Measurements from ENCODE around the gene NTRK3.

The NTRK3 gene

DNA sequence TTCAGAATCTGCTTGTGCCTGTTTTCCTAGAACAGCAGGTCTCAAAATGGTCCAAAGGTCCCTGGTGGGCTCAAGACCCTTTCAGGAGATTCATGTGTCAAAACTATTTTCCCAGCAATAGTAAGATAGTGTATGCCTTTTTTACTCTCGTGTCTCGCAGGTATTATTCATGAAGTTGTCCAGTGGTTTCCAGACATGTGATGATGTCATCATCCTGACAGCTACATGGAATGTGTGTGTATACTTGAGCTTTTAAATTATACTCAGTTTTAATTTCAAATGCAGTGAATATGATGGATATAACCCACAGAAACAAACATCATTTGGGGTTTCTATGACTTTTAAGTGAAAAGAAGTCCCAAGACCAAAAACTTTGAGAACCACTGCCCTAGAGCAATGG lies 288.6 kb downstream of the NTRK3 start:
- DNase-seq, result no peak

GRCh38 chr15:87965304-87965703 lies 291.2 kb downstream of the NTRK3 start:
- DNase-seq, result no peak

- no peak for DNase-seq
These were observed 294.1 kb downstream of the NTRK3 start for GRCh38 chr15:87962428-87962827.

DNA sequence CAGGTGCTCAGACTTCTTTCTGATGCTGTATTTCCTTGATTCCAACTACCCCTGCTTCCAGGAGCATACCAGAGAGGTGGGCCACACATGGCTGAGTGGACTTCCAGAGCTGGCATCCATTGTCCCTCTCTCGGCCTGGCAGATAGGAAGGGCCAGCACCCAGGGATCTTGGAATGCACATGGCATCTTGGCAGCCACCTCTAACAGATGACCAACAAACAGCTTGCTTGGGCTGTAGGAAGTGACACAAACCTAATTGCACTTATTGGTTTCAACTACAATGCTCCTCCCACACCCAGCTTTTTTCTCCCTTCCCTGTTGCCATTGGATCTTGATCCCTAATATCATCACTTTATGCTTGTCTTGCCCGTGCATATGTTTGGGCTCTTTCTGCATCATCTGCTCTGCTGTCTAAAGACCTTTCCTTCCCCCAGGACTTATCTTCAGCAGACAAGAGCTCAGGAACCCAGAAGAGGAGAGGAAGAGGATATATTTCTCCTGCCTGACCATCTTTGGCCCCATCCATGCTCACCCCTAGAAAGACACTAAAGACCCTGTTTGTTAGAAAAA lies 294.6 kb downstream of the NTRK3 start:
- DNase-seq, result no peak

DNA sequence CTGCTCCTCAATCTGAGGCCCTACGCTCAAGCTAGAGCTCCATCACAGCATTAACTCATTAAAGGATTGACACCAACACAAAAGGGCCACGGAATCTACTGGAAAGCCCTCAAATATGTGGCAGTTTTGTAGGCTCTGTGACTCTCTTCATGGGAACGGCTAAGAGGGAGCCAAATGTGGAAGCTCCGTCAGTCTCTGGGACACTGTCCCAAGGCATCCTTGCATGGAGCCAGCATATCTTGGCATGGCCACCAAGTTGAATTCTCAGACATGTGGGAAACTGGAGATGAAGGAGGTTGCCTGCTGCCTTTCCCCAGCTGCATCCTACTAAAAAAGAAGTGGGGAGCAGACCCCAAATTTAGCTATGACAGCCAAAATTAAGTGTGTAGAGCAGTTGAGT lies 296.9 kb downstream of the NTRK3 start:
- DNase-seq, result no peak

DNA sequence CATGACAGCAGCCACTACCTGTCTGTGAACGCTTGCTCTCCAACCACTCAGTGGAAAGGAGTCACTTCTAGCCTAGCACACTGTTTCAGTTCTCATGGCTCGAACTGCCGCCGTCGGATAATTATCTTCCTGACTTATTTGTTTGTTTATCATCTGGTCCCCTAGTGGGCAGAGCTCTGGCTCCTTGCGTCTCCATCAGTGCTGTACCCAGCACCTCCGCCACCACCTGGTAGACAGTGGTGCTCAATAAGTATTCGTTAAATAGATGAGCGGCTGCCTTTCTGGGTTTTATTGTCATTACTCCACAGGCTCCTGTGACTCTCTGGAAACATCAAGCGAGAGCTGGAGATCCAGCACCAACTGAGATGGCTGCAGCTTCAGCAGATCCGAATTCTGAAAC lies 297.5 kb downstream of the NTRK3 start:
- DNase-seq, result no peak

- no peak for DNase-seq
These were observed 301.1 kb downstream of the NTRK3 start for GRCh38 chr15:87955284-87955909.

- DNase-seq, result peak in 2 of 3 donors; percentile 10 to 45
These were observed 301.7 kb downstream of the NTRK3 start for GRCh38 chr15:87954793-87955192.

DNA sequence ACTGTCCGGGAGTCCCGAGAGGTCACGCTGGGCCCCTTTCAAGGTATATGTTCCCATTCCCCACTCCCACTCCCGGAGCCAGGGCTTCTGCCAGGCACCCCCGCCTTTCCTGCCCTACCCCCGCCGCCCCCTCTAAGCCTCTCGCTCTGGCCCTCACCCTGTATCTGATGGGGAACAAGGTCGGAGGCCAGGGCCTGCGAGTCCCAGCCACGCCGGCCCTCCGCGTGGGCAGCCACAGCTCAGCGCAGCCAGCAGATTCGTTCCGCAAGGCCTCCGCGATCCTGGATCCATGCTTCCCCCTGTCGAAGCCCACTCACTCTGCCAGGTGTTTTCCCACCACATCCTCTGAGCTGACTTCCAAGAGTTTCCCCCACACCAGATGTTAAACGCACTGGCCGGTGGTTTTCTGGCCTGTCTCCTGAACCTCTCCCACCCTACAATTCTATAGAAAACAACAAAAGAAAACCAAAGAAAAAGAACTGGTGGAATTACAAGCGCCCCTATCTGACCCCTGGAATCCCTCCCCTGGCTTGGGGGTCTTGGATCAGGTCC lies 303.7 kb downstream of the NTRK3 start:
- no peak for DNase-seq

DNA sequence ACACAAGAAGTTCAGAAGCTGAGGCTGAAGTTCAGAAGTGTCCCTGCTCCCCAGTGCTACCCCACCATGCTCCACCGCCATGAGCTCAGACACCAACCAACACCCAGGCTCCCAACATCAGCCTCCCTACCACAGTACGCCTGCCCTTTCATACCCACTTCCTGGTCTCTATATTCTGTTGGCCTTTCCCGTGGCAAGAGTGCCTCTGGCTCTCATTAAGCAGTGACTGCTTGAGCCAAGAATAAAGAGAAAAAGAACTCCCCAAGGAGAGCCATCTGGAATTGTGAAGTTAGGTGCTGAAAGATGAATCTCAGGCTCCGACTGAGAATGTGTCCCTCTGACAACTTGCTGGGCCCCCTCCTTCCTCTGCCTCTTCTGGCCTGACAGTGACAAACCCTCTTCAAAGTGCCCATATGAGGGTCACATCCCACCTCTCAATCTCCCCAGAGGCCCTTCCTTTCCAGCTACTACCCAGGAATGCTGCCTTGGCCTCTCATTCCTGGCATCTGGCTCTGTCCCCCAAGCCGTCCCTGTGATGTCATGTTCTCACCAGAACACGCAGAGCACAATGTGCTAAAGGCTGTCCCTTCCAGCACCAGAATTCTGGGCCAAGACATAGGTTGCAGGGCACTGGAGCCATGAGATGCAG lies 306.8 kb downstream of the NTRK3 start:
- no peak for DNase-seq

GRCh38 chr15:87949151-87949574 lies 307.4 kb downstream of the NTRK3 start:
- no peak for DNase-seq

DNA sequence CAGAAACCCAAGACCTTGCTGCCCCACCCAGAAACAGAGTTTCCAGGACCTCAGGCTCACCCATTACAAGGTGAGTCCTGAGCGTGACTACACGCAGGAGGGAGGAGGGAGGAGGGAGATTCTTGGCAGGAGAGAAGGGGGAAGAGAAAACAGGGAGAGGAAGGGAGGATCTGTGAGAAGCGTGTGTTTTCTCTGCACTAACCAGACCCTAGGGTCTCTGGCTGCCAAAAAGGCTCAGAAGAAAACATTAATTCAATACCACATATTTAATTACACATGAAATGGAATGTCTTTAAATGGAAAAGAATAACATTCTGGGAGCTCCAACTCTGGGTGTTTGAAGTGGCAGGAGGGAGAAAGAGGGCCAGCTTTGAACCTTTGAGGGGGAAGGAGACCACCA lies 309.0 kb downstream of the NTRK3 start:
- DNase-seq, result no peak

- DNase-seq, result no peak
These were observed 311.3 kb downstream of the NTRK3 start for GRCh38 chr15:87945246-87945645.

GRCh38 chr15:87944691-87945090 lies 311.8 kb downstream of the NTRK3 start:
- DNase-seq, result no peak

- DNase-seq, result no peak
These were observed 312.5 kb downstream of the NTRK3 start for GRCh38 chr15:87944050-87944449.

- no peak for DNase-seq
These were observed 312.9 kb downstream of the NTRK3 start for GRCh38 chr15:87943626-87944025.

- DNase-seq, result no peak
These were observed 314.2 kb downstream of the NTRK3 start for GRCh38 chr15:87942316-87942715.

GRCh38 chr15:87941606-87942005 lies 314.9 kb downstream of the NTRK3 start:
- DNase-seq, result no peak

GRCh38 chr15:87940768-87941167 lies 315.8 kb downstream of the NTRK3 start:
- no peak for DNase-seq

DNA sequence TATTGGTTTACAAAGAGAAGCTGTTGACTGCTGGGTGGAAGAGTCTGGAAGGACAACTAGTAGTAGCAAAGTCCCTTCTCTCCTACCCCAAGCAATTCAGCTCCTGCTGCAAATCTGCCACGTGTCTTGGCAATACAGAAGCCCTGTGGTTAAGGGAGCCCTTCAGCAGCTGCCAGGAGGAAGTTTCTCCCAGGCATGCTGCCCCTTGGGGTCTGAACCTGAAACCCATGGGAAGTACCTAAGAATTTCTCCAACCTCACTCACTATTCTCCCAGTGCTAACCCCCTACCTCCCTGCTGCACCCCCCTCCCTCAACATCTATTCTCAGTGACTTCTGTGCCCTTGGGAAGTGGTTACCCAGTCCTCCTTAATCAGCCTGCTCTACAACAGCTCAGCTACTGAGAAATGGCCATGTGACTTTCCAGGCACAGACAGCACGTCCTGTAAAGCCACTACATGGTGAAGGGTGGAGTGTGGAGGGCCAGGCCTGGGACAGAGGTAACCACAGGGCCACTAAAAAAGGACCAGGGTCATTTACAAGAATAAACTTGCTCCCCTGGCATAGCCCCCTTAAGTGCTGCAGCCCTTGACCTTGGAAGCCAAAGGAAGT lies 316.6 kb downstream of the NTRK3 start:
- DNase-seq, result peak in 1 of 3 donors; percentile 3

DNA sequence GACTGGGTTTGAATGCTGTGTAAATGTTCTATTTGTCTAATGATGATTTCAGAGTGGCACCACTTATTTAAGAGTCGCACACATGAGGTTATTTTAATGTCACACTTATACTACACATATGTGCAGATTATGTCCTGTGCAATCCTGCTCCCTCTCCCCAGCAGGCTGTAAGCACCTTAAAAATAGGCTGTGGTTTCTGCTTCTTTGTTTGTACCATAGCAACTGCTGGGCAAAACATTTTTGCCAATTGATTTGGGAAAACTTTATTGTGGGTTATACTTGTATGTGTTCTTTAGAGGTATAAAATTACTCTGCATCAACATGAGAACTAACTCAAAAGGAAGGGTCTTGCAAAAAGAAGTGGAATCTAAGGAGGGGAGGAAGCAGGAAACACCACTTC lies 318.5 kb downstream of the NTRK3 start:
- no peak for DNase-seq

- DNase-seq, result no peak
These were observed 321.0 kb downstream of the NTRK3 start for GRCh38 chr15:87935583-87935982.

DNA sequence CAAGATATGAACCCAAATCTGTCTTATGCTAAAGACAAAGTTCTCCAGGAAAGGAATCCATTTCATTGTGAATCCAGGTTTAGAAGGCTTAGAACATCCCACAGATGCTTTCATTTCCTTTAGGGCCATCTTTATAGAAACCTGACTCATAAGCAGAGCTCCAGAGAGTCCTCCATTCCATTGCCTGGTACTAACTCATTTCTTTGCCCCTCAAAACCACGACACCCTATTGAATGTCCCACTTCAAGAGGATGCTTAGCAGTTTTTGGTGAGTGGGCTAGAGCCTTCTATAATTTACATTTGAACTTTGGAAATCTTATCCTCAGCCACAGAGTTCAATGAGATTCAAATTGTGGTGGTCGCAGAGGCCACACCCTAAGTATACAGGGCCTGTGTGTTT lies 325.0 kb downstream of the NTRK3 start:
- DNase-seq, result no peak

DNA sequence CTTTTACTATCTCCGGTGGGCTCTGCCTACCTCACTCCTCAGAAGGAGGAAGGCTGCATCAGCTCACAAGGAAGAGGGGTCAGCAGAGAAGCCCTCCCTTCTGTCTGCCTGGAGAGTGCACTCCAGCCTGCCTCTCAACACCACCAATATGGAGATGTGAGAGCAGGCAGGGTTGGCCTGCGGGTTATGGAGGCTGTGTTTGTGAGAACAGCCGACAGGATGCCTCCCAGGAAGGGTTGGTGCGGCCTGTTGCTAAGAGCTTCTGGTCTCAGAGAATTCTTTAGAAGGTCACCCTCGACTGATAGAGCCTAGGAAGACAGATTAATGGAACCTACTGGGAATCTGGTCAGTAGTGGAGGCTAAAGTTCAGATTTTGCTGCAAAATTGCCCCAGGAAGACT lies 326.1 kb downstream of the NTRK3 start:
- DNase-seq, result no peak
